ENCODE measurements around the gene SMC3.
"Not testable (repeated sequence)": the region's sequence is repeated elsewhere in the genome, so short reads cannot be mapped to it uniquely, and the experiment has no call there.

- TF ChIP-seq POLR2A (IDR thresholded peaks at IDR 0.05): not testable (repeated sequence)
- TF ChIP-seq, protein P1, sequence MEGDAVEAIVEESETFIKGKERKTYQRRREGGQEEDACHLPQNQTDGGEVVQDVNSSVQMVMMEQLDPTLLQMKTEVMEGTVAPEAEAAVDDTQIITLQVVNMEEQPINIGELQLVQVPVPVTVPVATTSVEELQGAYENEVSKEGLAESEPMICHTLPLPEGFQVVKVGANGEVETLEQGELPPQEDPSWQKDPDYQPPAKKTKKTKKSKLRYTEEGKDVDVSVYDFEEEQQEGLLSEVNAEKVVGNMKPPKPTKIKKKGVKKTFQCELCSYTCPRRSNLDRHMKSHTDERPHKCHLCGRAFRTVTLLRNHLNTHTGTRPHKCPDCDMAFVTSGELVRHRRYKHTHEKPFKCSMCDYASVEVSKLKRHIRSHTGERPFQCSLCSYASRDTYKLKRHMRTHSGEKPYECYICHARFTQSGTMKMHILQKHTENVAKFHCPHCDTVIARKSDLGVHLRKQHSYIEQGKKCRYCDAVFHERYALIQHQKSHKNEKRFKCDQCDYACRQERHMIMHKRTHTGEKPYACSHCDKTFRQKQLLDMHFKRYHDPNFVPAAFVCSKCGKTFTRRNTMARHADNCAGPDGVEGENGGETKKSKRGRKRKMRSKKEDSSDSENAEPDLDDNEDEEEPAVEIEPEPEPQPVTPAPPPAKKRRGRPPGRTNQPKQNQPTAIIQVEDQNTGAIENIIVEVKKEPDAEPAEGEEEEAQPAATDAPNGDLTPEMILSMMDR (IDR thresholded peaks at IDR 0.05): not testable (repeated sequence)
Observed at GRCh38 chr10:110623316-110623715, 55.8 kb downstream of the SMC3 start.
